Lung (tissue), 12 donors: ENCODE results near the gene LIMCH1. TPM values are rescaled to one million over a fixed set of nuclear protein-coding genes. Genes with fewer than 3 reads are reported as not detected.

ENCODE experiments used
- ATAC-seq: fragments of 200-7000 bp; cut with Tn5 transposase; one replicate; pipeline ENCODE4 v1.9.1; 2020; ENCODE audit warnings: moderate number of reproducible peaks; ENCODE audit not compliant: insufficient read depth, low FRiP score
- DNase-seq, 3 donors: peaks; one replicate each; pipeline ENCODE4 v3.0.0-alpha.2; 2013 to 2017
- H3K27ac ChIP-seq, 2 donors: one replicate each; pipeline ENCODE4 v1.5.1; 2013; ENCODE audit warnings: mild to moderate bottlenecking in 2 of 2, moderate library complexity in 2 of 2, control low read depth in 1 of 2, inconsistent platforms in 1 of 2, low read depth in 1 of 2, low read length in 1 of 2
- H3K27me3 ChIP-seq, 3 donors: one replicate each; pipeline ENCODE4 v1.5.1; 2013; ENCODE audit warnings: low read length in 2 of 3; ENCODE audit not compliant: control insufficient read depth in 3 of 3, insufficient read depth in 3 of 3
- H3K36me3 ChIP-seq, 4 donors: one replicate each; pipeline ENCODE4 v1.5.1; 2013; ENCODE audit warnings: low read length in 4 of 4, mild to moderate bottlenecking in 1 of 4, moderate library complexity in 1 of 4; ENCODE audit not compliant: control insufficient read depth in 4 of 4, insufficient read depth in 4 of 4
- H3K4me1 ChIP-seq, 5 donors: one replicate each; pipeline ENCODE4 v1.5.1; 2013; ENCODE audit warnings: low read length in 5 of 5, mild to moderate bottlenecking in 2 of 5, moderate library complexity in 1 of 5; ENCODE audit not compliant: control insufficient read depth in 5 of 5, insufficient read depth in 5 of 5
- H3K4me3 ChIP-seq: one replicate; pipeline ENCODE4 v1.5.1; 2013; ENCODE audit warnings: mild to moderate bottlenecking, control low read depth, moderate library complexity
- H3K9ac ChIP-seq, 2 donors: one replicate each; pipeline ENCODE4 v1.5.1; 2013; ENCODE audit warnings: low read length in 2 of 2, control low read depth in 1 of 2; ENCODE audit not compliant: insufficient read depth in 1 of 2
- H3K9me3 ChIP-seq, 4 donors: one replicate each; pipeline ENCODE4 v1.5.1; 2013; ENCODE audit warnings: low read length in 3 of 4, mild to moderate bottlenecking in 1 of 4, moderate library complexity in 1 of 4; ENCODE audit not compliant: control insufficient read depth in 4 of 4, insufficient read depth in 3 of 4
- CTCF ChIP-seq: IDR thresholded peaks from 2 replicates; pipeline ENCODE4 v1.5.1; 2012; ENCODE audit warnings: mild to moderate bottlenecking; ENCODE audit errors: control extremely low read depth, extremely low read depth
- WGBS, 2 donors: extraction: QIAGEN DNeasy Blood & Tissue Kit; methylation state at CpG; one replicate each; pipeline ENCODE4 v1.1.7; 2013; 5-methylcytosine and 5-hydroxymethylcytosine counted together
- polyA plus RNA-seq, 2 donors: library from polyadenylated mRNA; stranded (reverse); fragments of 200-250 nt; gene quantifications; one replicate each; pipeline ENCODE4 v1.2.1, GENCODE V29; 2013
- total RNA-seq, 2 donors: library from RNA; depleted of rRNA in 1 of 2; stranded (reverse); fragments of >200 nt in 1 of 2; gene quantifications; one replicate each; pipeline ENCODE4 v1.2.1, GENCODE V29; 2014 to 2021
- donor health status: control.
- donor health status: control.
- donor health status: Bipolar disorder and iron deficiency.
- donor health status: healthy.
- donor health status: DM: yes; HTN: yes; CAD: no.

The LIMCH1 gene
- total and polyA plus RNA-seq, 4 donors, result 43.4 to 299 (median 128) TPM

GRCh38 chr4:41656572-41657520, 118.9 kb downstream of the LIMCH1 start:
- ATAC-seq, result no peak

GRCh38 chr4:41657561-41657960, 119.6 kb downstream of the LIMCH1 start:
- Histone ChIP-seq H3K9me3 (peaks cover 0 to 2% (median 0%) of the 10 kb centered on the region in 4 donors), H3K27me3 (no peaks in the 10 kb centered on the region), H3K4me1 (peaks cover 0 to 33% (median 10%) of the 10 kb centered on the region in 5 donors)

More at GRCh38 chr4:41656572-41657520, 118.9 kb downstream of the LIMCH1 start:
- Histone ChIP-seq H3K36me3 (peaks cover 3 to 29% (median 16%) of the 10 kb centered on the region in 4 donors), H3K27ac (peak overlapping the region; percentile 70 to 77), H3K4me1 (peaks cover 0 to 33% (median 10%) of the 10 kb centered on the region in 5 donors), H3K4me3 (no peak overlapping the region), H3K9ac (no peak overlapping the region), H3K27me3 (no peaks in the 10 kb centered on the region), H3K9me3 (peaks cover 0 to 2% (median 0%) of the 10 kb centered on the region in 4 donors)
- peak in 1 of 3 donors; percentile 46 for DNase-seq
- 52 to 73% methylated on average over 15 of the region's 15 CpGs for WGBS, 2 donors
- no peak for TF ChIP-seq CTCF

GRCh38 chr4:41658163-41658562, 120.2 kb downstream of the LIMCH1 start:
- Histone ChIP-seq H3K27ac (no peak overlapping the region), H3K27me3 (no peaks in the 10 kb centered on the region), H3K36me3 (peaks cover 0 to 30% (median 17%) of the 10 kb centered on the region in 4 donors), H3K4me1 (peaks cover 0 to 33% (median 10%) of the 10 kb centered on the region in 5 donors), H3K9ac (no peak overlapping the region), H3K4me3 (no peak overlapping the region), H3K9me3 (peaks cover 0 to 2% (median 0%) of the 10 kb centered on the region in 4 donors)
- ATAC-seq (no peak), DNase-seq (peak in 2 of 3 donors; percentile 24 to 37)
- no peak for TF ChIP-seq CTCF
- WGBS, 2 donors, result 53 to 60% methylated on average over 4 of the region's 4 CpGs

More at GRCh38 chr4:41657561-41657960, 119.6 kb downstream of the LIMCH1 start:
- no peak overlapping the region for H3K4me3 ChIP-seq
- no peak for TF ChIP-seq CTCF
- no peak overlapping the region for H3K27ac ChIP-seq
- peak in 2 of 3 donors; percentile 35 to 45 for DNase-seq
- ATAC-seq, result no peak
- H3K9ac ChIP-seq, result no peak overlapping the region
- H3K36me3 ChIP-seq, result peaks cover 0 to 31% (median 15%) of the 10 kb centered on the region in 4 donors
- WGBS, 2 donors, result 72 to 86% methylated on average over 4 of the region's 4 CpGs
